Measurements from ENCODE around the gene ARSA.
"Not testable (repeated sequence)": the region's sequence is repeated elsewhere in the genome, so short reads cannot be mapped to it uniquely, and the experiment has no call there.

Gene ARSA

GRCh38 chr22:50627642-50628542, at the start of gene ARSA:
TSS of gene ARSA (minus strand) at chr22:50628152. CDS start at chr22:50627779, 373 bp downstream.
- peak within 1 kb of the TSS; percentile 65 for H3K4me3 ChIP-seq (ENCODE audit: low read depth, low read length)

- no peak overlapping the region for H3K4me3 ChIP-seq (ENCODE audit: low read depth, low read length)
These were observed 48.9 kb upstream of the ARSA start for GRCh38 chr22:50676661-50677492.

- no peak overlapping the region for H3K4me3 ChIP-seq (ENCODE audit: low read depth, low read length)
These were observed 48.3 kb upstream of the ARSA start for GRCh38 chr22:50676180-50676636.

- H3K4me3 ChIP-seq (ENCODE audit: low read depth, low read length) = peak overlapping the region; percentile 61
These were observed 47.7 kb upstream of the ARSA start for GRCh38 chr22:50675553-50676179.

- peak overlapping the region; percentile 61 for H3K4me3 ChIP-seq (ENCODE audit: low read depth, low read length)
These were observed 46.9 kb upstream of the ARSA start for GRCh38 chr22:50674606-50675552.

- no peak overlapping the region for H3K4me3 ChIP-seq (ENCODE audit: low read depth, low read length)
These were observed 46.2 kb upstream of the ARSA start for GRCh38 chr22:50674130-50674500.

- H3K4me3 ChIP-seq (ENCODE audit: low read depth, low read length) = peak overlapping the region; percentile 47
These were observed 45.5 kb upstream of the ARSA start for GRCh38 chr22:50673231-50674129.

- H3K4me3 ChIP-seq (ENCODE audit: low read depth, low read length) = peak within 1 kb of the TSS; percentile 47
These were observed 44.7 kb upstream of the ARSA start, which contains the start of gene SHANK3 for GRCh38 chr22:50672471-50673230. TSS of gene SHANK3 (plus strand) at chr22:50672823.

GRCh38 chr22:50672041-50672440, 44.1 kb upstream of the ARSA start:
- no peak overlapping the region for H3K4me3 ChIP-seq (ENCODE audit: low read depth, low read length)

GRCh38 chr22:50671641-50672040, 43.7 kb upstream of the ARSA start:
- H3K4me3 ChIP-seq (ENCODE audit: low read depth, low read length) = no peak overlapping the region

GRCh38 chr22:50670914-50671538, 43.1 kb upstream of the ARSA start:
- no peak overlapping the region for H3K4me3 ChIP-seq (ENCODE audit: low read depth, low read length)

GRCh38 chr22:50670513-50670912, 42.6 kb upstream of the ARSA start:
- no peak overlapping the region for H3K4me3 ChIP-seq (ENCODE audit: low read depth, low read length)

- no peak overlapping the region for H3K4me3 ChIP-seq (ENCODE audit: low read depth, low read length)
These were observed 37.8 kb upstream of the ARSA start for GRCh38 chr22:50665738-50666137.

- no peak overlapping the region for H3K4me3 ChIP-seq (ENCODE audit: low read depth, low read length)
These were observed 37.3 kb upstream of the ARSA start for GRCh38 chr22:50665212-50665611.

GRCh38 chr22:50660306-50660705, 32.4 kb upstream of the ARSA start:
- H3K4me3 ChIP-seq (ENCODE audit: low read depth, low read length) = no peak overlapping the region

GRCh38 chr22:50659711-50660110, 31.8 kb upstream of the ARSA start:
- not testable (repeated sequence) for H3K4me3 ChIP-seq (ENCODE audit: low read depth, low read length)

- H3K4me3 ChIP-seq (ENCODE audit: low read depth, low read length) = no peak overlapping the region
These were observed 30.0 kb upstream of the ARSA start for GRCh38 chr22:50657925-50658324.
